Breast epithelium (tissue), 3 donors: ENCODE data around the gene SLC6A11.

Experiments
- CTCF ChIP-seq, 3 donors: fragments of 450-650 bp; IDR thresholded peaks; one replicate each; pipeline ENCODE4 v1.5.1; 2016 to 2017; ENCODE audit warnings: antibody characterized with exemption in 3 of 3, mild to moderate bottlenecking in 3 of 3, moderate library complexity in 3 of 3
- POLR2AphosphoS5 ChIP-seq, 3 donors: sonication (generic); formaldehyde crosslinking; IDR thresholded peaks; one replicate each; pipeline ENCODE4 v1.6.1; 2017; ENCODE audit warnings: antibody characterized with exemption in 3 of 3

GRCh38 chr3:10928961-10929471 lies 113.0 kb downstream of the SLC6A11 start:
- TF ChIP-seq CTCF (IDR thresholded peaks at IDR 0.05) = no peak
- no peak for TF ChIP-seq POLR2AphosphoS5 (IDR thresholded peaks at IDR 0.05)
